ENCODE results near the gene PTPRD. TPM values are rescaled to one million over a fixed set of nuclear protein-coding genes. Genes with fewer than 3 reads are reported as not detected.

PTPRD gene
- total and polyA plus RNA-seq, 9 of the 15 experiments (the other 6 are each of a cell fraction or from before 2014, with no cell fraction given): 0.11 TPM; not detected in 8

DNA sequence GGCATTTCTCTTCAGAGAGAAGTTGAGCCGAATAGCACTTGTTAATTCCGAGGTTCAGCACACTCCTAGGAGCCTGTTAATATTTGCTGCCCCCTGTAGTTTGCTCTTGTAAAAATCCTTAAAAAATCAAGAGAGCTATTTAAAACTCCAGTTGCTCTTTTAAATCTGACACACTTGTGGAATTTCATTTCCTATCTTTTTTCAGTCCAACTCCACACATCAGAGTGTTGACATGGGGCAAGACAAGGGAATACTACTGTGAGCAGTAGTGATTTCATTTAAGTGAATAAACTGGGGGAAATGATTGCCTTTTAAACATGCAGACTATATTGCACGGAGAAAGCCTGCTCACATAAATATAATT, 1717.0 kb downstream of the PTPRD start:
- ChIA-PET CTCF (ENCODE audit: low intra/inter-chr PET ratio) (no interaction called here), POLR2A (no interaction called here)
- Histone ChIP-seq H2AFZ (ENCODE audit: low read depth, low read length) (no peak overlapping the region), H3K9me3 (replicated peaks; ENCODE audit: control insufficient read depth, insufficient read depth, low read depth, low read length) (no peaks in the 10 kb centered on the region), H3K4me2 (ENCODE audit: insufficient read depth, low read length) (no peak overlapping the region), H3K27ac (ENCODE audit: extremely low read depth, low read depth, low read length) (no peak overlapping the region), H3K79me2 (ENCODE audit: control insufficient read depth, insufficient read depth, low read length) (no peaks in the 10 kb centered on the region), H3K9ac (ENCODE audit: insufficient read depth in 1 of 2, low read depth in 2 of 2, low read length in 2 of 2) (no peak overlapping the region), H3K4me3 (no peak overlapping the region), H3K36me3 (ENCODE audit: control insufficient read depth, insufficient read depth, low read length) (no peaks in the 10 kb centered on the region), H3K9me1 (ENCODE audit: control insufficient read depth, insufficient read depth, low read length) (no peaks in the 10 kb centered on the region), H3K4me1 (replicated peaks in 1 of 2; ENCODE audit: control insufficient read depth in 2 of 2, insufficient read depth in 2 of 2, low read length in 2 of 2) (no peaks in the 10 kb centered on the region), H3K27me3 (ENCODE audit: control insufficient read depth in 2 of 2, insufficient read depth in 2 of 2, low read length in 2 of 2) (no peaks in the 10 kb centered on the region), H4K20me1 (replicated peaks; ENCODE audit: control insufficient read depth, insufficient read depth, low read length) (no peaks in the 10 kb centered on the region)
- 0% methylated on average over 3 of the region's 3 CpGs for WGBS (ENCODE audit: insufficient coverage, low coverage, missing lambda C conversion rate)
- no TSS peak for BruUV-seq (replicated peaks)
- FAIRE-seq (no peak), DNase-seq (ENCODE audit: extremely low read depth in 1 of 4, low spot score in 3 of 4) (peak in 2 of 4 experiments; percentile 0 to 3), ATAC-seq (no peak)
- intact Hi-C loops (cut with micrococcal nuclease): no loop called here
- TF ChIP-seq RAD21 (CRISPR knock-in tag; conservative IDR thresholded peaks at IDR 0.05 in 1 of 2, IDR thresholded peaks at IDR 0.05 in 1 of 2) (0 out of 4 replicates have a peak, but pooled peaks of 1 of the 2 experiments have one; percentile 11), POU5F1 (IDR thresholded peaks at IDR 0.05; ENCODE audit: borderline replicate concordance, low read depth, low read length, partially characterized antibody) (no peak)
- in situ Hi-C loops (cut with MboI): no loop called here

DNA sequence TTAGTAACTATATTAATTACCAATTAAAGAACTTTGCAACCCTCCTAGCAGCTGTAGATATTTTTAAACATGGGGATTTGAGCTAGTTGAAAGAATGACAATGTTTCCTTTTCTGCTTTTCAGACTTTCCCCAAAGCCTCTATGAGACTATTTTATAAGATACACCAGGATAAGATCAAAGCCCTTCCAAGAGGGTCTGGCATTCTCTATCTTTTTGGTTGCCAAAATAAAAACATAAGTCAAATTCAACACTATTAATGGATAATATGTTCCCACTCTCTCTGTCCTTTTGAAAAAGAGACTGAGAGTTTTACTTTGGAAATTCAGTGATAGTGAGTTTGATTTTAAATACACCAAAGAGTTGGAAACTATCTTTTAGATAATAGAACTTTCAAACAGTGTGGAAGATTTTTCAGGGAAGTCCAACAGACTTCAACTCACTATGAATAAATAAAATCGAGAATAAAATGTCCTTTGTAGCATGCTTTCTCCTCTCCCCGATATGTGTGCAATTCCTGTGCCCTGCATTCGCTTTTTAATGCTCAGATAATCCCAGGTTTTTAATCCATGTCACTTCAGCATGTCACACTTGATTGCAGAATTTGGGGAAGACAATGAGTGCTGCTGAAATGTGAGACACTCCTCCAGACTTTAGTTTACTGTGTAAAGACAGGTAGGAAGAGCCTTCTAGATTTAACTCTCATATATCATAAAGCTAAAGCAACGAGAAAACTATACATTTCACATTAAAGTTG, 1717.5 kb downstream of the PTPRD start:
- Histone ChIP-seq H3K27me3 (ENCODE audit: control insufficient read depth in 2 of 2, insufficient read depth in 2 of 2, low read length in 2 of 2) (no peaks in the 10 kb centered on the region), H3K9ac (ENCODE audit: insufficient read depth in 1 of 2, low read depth in 2 of 2, low read length in 2 of 2) (no peak overlapping the region), H3K79me2 (ENCODE audit: control insufficient read depth, insufficient read depth, low read length) (no peaks in the 10 kb centered on the region), H3K9me1 (ENCODE audit: control insufficient read depth, insufficient read depth, low read length) (no peaks in the 10 kb centered on the region), H3K27ac (ENCODE audit: extremely low read depth, low read depth, low read length) (no peak overlapping the region), H4K20me1 (replicated peaks; ENCODE audit: control insufficient read depth, insufficient read depth, low read length) (no peaks in the 10 kb centered on the region), H3K4me3 (no peak overlapping the region), H2AFZ (ENCODE audit: low read depth, low read length) (no peak overlapping the region), H3K9me3 (replicated peaks; ENCODE audit: control insufficient read depth, insufficient read depth, low read depth, low read length) (no peaks in the 10 kb centered on the region), H3K4me2 (ENCODE audit: insufficient read depth, low read length) (no peak overlapping the region), H3K4me1 (replicated peaks in 1 of 2; ENCODE audit: control insufficient read depth in 2 of 2, insufficient read depth in 2 of 2, low read length in 2 of 2) (no peaks in the 10 kb centered on the region), H3K36me3 (ENCODE audit: control insufficient read depth, insufficient read depth, low read length) (no peaks in the 10 kb centered on the region)
- in situ Hi-C loops (cut with MboI) (no loop called here), intact Hi-C loops (cut with micrococcal nuclease) (no loop called here)
- FAIRE-seq: no peak
- 0% methylated on average over 4 of the region's 4 CpGs for WGBS (ENCODE audit: insufficient coverage, low coverage, missing lambda C conversion rate)
- no peak for TF ChIP-seq HNRNPLL (IDR thresholded peaks at IDR 0.05; ENCODE audit: low read depth, low read length, poor library complexity, severe bottlenecking)
- TF ChIP-seq ZNF174 (CRISPR knock-in tag; IDR thresholded peaks at IDR 0.05): no peak
- TF ChIP-seq, protein P1, sequence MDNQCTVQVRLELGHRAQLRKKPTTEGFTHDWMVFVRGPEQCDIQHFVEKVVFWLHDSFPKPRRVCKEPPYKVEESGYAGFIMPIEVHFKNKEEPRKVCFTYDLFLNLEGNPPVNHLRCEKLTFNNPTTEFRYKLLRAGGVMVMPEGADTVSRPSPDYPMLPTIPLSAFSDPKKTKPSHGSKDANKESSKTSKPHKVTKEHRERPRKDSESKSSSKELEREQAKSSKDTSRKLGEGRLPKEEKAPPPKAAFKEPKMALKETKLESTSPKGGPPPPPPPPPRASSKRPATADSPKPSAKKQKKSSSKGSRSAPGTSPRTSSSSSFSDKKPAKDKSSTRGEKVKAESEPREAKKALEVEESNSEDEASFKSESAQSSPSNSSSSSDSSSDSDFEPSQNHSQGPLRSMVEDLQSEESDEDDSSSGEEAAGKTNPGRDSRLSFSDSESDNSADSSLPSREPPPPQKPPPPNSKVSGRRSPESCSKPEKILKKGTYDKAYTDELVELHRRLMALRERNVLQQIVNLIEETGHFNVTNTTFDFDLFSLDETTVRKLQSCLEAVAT (IDR thresholded peaks at IDR 0.05): no peak
- no peak for ATAC-seq
- ChIA-PET POLR2A (no interaction called here), CTCF (ENCODE audit: low intra/inter-chr PET ratio) (no interaction called here)
- no peak for DNase-seq (ENCODE audit: extremely low read depth in 1 of 4, low spot score in 3 of 4)
- BruUV-seq (replicated peaks): no TSS peak
